IMR-90 (cell line): ENCODE measurements around the gene ADAMTS3. TPM values are rescaled to one million over a fixed set of nuclear protein-coding genes. Genes with fewer than 3 reads are reported as not detected.

Experiments
- ATAC-seq: fragments of 200-7000 bp; cut with Tn5 transposase; 2 replicates; pipeline ENCODE4 v1.9.1; 2020; ENCODE audit warnings: low read depth, mild to moderate bottlenecking, moderate library complexity
- BruUV-seq: library from RNA; stranded (reverse); fragments of 400-500 nt; replicated peaks from 2 replicates; lab custom pipeline; 2021; lab: Mats Ljungman, UMichigan
- CTCF ChIA-PET: fragments of 300-600 bp; formaldehyde crosslinking; extraction: SDS; loops from one replicate; lab custom pipeline; 2021; ENCODE audit warnings: antibody characterized with exemption; lab: Yijun Ruan, JAX
- POLR2A ChIA-PET: fragments of 300-600 bp; sonication (Branson Sonifier 250); formaldehyde crosslinking; loops from one replicate; lab custom pipeline; 2022; ENCODE audit warnings: antibody characterized with exemption; ENCODE audit not compliant: unreplicated experiment; lab: Charles Lee
- DNase-seq: peaks from one replicate; pipeline ENCODE4 v3.0.0; 2013
- H2AFZ ChIP-seq: replicated peaks from 2 replicates; pipeline ENCODE3; 2013; ENCODE audit warnings: low read length, mild to moderate bottlenecking; ENCODE audit not compliant: poor library complexity
- H2AK5ac ChIP-seq: 2 replicates; pipeline ENCODE4 v1.6.1; 2013; ENCODE audit warnings: low read depth, low read length, inconsistent platforms
- H2AK9ac ChIP-seq: replicated peaks from 2 replicates; pipeline ENCODE3; 2013; ENCODE audit warnings: mild to moderate bottlenecking, low read depth, low read length, moderate library complexity; ENCODE audit not compliant: poor library complexity
- H2BK120ac ChIP-seq: 2 replicates; pipeline ENCODE4 v1.6.1; 2013; ENCODE audit warnings: low read depth, low read length, inconsistent platforms
- H2BK15ac ChIP-seq: 3 replicates; pipeline ENCODE4 v1.6.1; 2013; ENCODE audit warnings: low read depth, low read length, inconsistent platforms
- H2BK20ac ChIP-seq: 2 replicates; pipeline ENCODE4 v1.6.1; 2013; ENCODE audit warnings: low read depth, mild to moderate bottlenecking, inconsistent platforms, low read length, moderate library complexity
- H2BK5ac ChIP-seq: 2 replicates; pipeline ENCODE4 v1.6.1; 2013; ENCODE audit warnings: mild to moderate bottlenecking, low read depth, low read length, inconsistent platforms; ENCODE audit not compliant: poor library complexity, severe bottlenecking
- H3K14ac ChIP-seq: replicated peaks from 2 replicates; pipeline ENCODE4 v1.6.1; 2013; ENCODE audit warnings: low read depth, low read length, inconsistent platforms
- H3K18ac ChIP-seq: 2 replicates; pipeline ENCODE4 v1.6.1; 2013; ENCODE audit warnings: low read depth, low read length, control low read depth
- H3K23ac ChIP-seq: 2 replicates; pipeline ENCODE4 v1.6.1; 2013; ENCODE audit warnings: low read depth, low read length, inconsistent platforms
- H3K27ac ChIP-seq: 2 replicates; pipeline ENCODE4 v1.5.1; 2013; ENCODE audit warnings: mild to moderate bottlenecking, control low read depth, low read length; ENCODE audit not compliant: insufficient read depth
- H3K27me3 ChIP-seq: 2 replicates; pipeline ENCODE4 v1.6.1; 2013; ENCODE audit warnings: low read length; ENCODE audit not compliant: control insufficient read depth, insufficient read depth
- H3K36me3 ChIP-seq: 2 replicates; pipeline ENCODE4 v1.6.1; 2013; ENCODE audit warnings: low read length, mixed read lengths; ENCODE audit not compliant: control insufficient read depth, insufficient read depth
- H3K4ac ChIP-seq: 2 replicates; pipeline ENCODE4 v1.6.1; 2013; ENCODE audit warnings: low read depth, low read length, inconsistent platforms
- H3K4me1 ChIP-seq: 2 replicates; pipeline ENCODE4 v1.6.1; 2013; ENCODE audit warnings: low read length, mixed read lengths; ENCODE audit not compliant: control insufficient read depth, insufficient read depth
- H3K4me2 ChIP-seq: 2 replicates; pipeline ENCODE4 v1.6.1; 2013; ENCODE audit warnings: low read depth, mild to moderate bottlenecking, control low read depth, low read length, moderate library complexity
- H3K4me3 ChIP-seq: 2 replicates; pipeline ENCODE4 v1.5.1; 2013; ENCODE audit warnings: low read depth, mild to moderate bottlenecking, control low read depth, low read length, moderate library complexity; ENCODE audit not compliant: insufficient read depth
- H3K56ac ChIP-seq: 2 replicates; pipeline ENCODE4 v1.6.1; 2013; ENCODE audit warnings: low read length, inconsistent platforms; ENCODE audit not compliant: insufficient read depth; ENCODE audit errors: extremely low read depth
- H3K79me1 ChIP-seq, 2 experiments: 2 replicates each; pipeline ENCODE4 v1.6.1; 2013; ENCODE audit warnings: low read length in 2 of 2, inconsistent platforms in 1 of 2, low read depth in 1 of 2
- H3K9ac ChIP-seq: 2 replicates; pipeline ENCODE4 v1.6.1; 2013; ENCODE audit warnings: low read depth, low read length, control low read depth
- H3K9me1 ChIP-seq: 2 replicates; pipeline ENCODE4 v1.6.1; 2013; ENCODE audit warnings: low read length, inconsistent platforms; ENCODE audit not compliant: insufficient read depth
- H3K9me3 ChIP-seq: 2 replicates; pipeline ENCODE4 v1.6.1; 2013; ENCODE audit warnings: low read length; ENCODE audit not compliant: control insufficient read depth, insufficient read depth
- H4K20me1 ChIP-seq: 2 replicates; pipeline ENCODE4 v1.6.1; 2013; ENCODE audit warnings: low read length, inconsistent platforms; ENCODE audit not compliant: insufficient read depth
- H4K5ac ChIP-seq: 2 replicates; pipeline ENCODE4 v1.6.1; 2013; ENCODE audit warnings: mild to moderate bottlenecking, low read depth, low read length, control low read depth
- H4K8ac ChIP-seq, 2 experiments: 2 replicates each; pipeline ENCODE4 v1.6.1; 2013; ENCODE audit warnings: low read depth in 2 of 2, low read length in 2 of 2, control low read depth in 1 of 2, inconsistent platforms in 1 of 2
- H4K91ac ChIP-seq: 2 replicates; pipeline ENCODE4 v1.6.1; 2013; ENCODE audit warnings: low read depth, low read length, inconsistent platforms; ENCODE audit not compliant: insufficient read depth
- CEBPB ChIP-seq: IDR thresholded peaks from 2 replicates; pipeline ENCODE4 v1.6.1; 2012; ENCODE audit warnings: low read depth, low read length, improper control_type of control experiment
- CHD1 ChIP-seq: IDR thresholded peaks from 2 replicates; pipeline ENCODE4 v1.6.1; 2012; ENCODE audit warnings: low read depth, low read length, improper control_type of control experiment
- RAD21 ChIP-seq: IDR thresholded peaks from 2 replicates; pipeline ENCODE4 v1.6.1; 2012; ENCODE audit warnings: low read length, improper control_type of control experiment
- RCOR1 ChIP-seq: IDR thresholded peaks from 2 replicates; pipeline ENCODE4 v1.6.1; 2012; ENCODE audit warnings: mild to moderate bottlenecking, low read length, improper control_type of control experiment; ENCODE audit not compliant: insufficient replicate concordance
- RFX5 ChIP-seq: IDR thresholded peaks from 2 replicates; pipeline ENCODE4 v1.8.0; 2012; ENCODE audit warnings: low read depth, mild to moderate bottlenecking, low read length, moderate library complexity
- WGBS, 2 experiments: methylation state at CpG; one replicate each; pipeline versions ENCODE4 v1.1.5 to v1.1.7; 2013; ENCODE audit warnings: missing lambda C conversion rate in 2 of 2; ENCODE audit not compliant: insufficient read length in 1 of 2; ENCODE audit errors: extremely low coverage in 2 of 2; 5-methylcytosine and 5-hydroxymethylcytosine counted together
- dilution Hi-C: fragments of 300-500 bp; cut with HindIII; formaldehyde crosslinking; loops from one replicate; pipeline ENCODE4 v1.14.3; 2018; ENCODE audit warnings: low sequenced_read_pairs; ENCODE audit not compliant: unreplicated experiment
- in situ Hi-C: fragments of 300-500 bp; cut with MboI; formaldehyde crosslinking; loops from 3 replicates; pipeline ENCODE4 v1.14.3; 2019; ENCODE audit warnings: low sequenced_read_pairs, inconsistent platforms, mixed read lengths
- intact Hi-C: fragments of 100-400 bp; cut with micrococcal nuclease; formaldehyde crosslinking; loops from 2 replicates; pipeline ENCODE4 v1.10.0; 2022
- polyA plus RNA-seq, 3 experiments: library from polyadenylated mRNA; depleted of rRNA; stranded (reverse); fragments of >200 nt; gene quantifications; 2 replicates each; pipeline ENCODE4 v1.2.3, GENCODE V29; 2012; ENCODE audit warnings: low replicate concordance in 1 of 3
- total RNA-seq: library from RNA; depleted of rRNA; stranded (reverse); fragments of >200 nt; gene quantifications from 2 replicates; pipeline ENCODE4 v1.2.3, GENCODE V29; 2012
- TF ChIP-seq, protein P1 (sequence below): fragments of 150-350 bp; IDR thresholded peaks from 2 replicates; pipeline ENCODE4 v1.6.1; 2017; ENCODE audit warnings: mild to moderate bottlenecking, antibody characterized with exemption, low read length, low read depth

ADAMTS3 gene
- total and polyA plus RNA-seq, 2 of the 4 experiments (the other 2 are of a cell fraction): 0.68 to 2.9 TPM

DNA sequence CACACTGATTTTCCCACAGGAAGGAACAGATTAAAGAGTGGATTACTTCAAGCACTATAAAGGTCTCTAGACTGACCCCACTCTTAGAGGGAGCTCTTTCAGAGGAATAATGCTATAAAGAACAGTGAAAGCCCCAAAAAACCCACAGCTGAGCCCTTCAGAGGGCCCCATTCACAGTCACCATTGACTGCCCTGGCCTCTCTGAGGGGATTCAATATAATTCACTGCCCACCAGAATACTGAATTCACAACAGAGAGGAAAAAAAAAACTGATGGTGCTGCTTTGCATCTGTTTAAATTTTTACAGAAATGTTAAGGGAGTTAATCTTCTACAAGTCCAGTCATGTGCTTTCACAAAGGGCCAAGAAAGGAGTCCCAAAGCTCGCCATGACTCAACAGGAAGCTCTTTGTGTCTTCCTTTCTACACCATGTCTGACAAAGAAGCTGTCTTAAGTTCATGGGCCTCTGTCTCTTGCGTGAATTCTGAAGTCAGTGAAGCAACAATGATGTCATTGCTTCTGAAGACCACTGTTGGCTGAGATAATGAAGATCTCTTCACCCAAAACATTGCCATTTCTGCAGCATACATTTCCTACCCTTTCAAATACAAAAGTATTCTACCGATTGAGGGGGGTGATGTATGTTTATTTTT is 174.9 kb downstream of the ADAMTS3 start:
- Histone ChIP-seq H3K9me3 (no peaks in the 10 kb centered on the region), H3K4ac (no peak overlapping the region), H4K20me1 (no peaks in the 10 kb centered on the region), H4K5ac (no peak overlapping the region), H3K79me1 (no peaks in the 10 kb centered on the region), H3K18ac (no peak overlapping the region), H2BK15ac (no peak overlapping the region), H3K4me1 (peaks cover 2% of the 10 kb centered on the region; the same call in 1 of the 2 replicates), H3K9me1 (no peaks in the 10 kb centered on the region), H4K8ac (no peak overlapping the region), H3K4me2 (no peak overlapping the region), H3K27me3 (no peaks in the 10 kb centered on the region), H3K4me3 (no peak overlapping the region), H3K23ac (no peak overlapping the region), H2BK5ac (no peak overlapping the region), H3K36me3 (no peaks in the 10 kb centered on the region), H2BK20ac (no peak overlapping the region), H4K91ac (no peak overlapping the region), H2AK5ac (no peak overlapping the region), H3K14ac (no peak overlapping the region), H3K27ac (no peak overlapping the region), H3K9ac (no peak overlapping the region), H2AFZ (no peak overlapping the region), H3K56ac (no peak overlapping the region), H2AK9ac (no peak overlapping the region), H2BK120ac (no peak overlapping the region)
- intact Hi-C loops: no loop called here
- POLR2A ChIA-PET: no interaction called here
- BruUV-seq: no TSS peak
- WGBS, 2 experiments: no CpG with 5 or more reads among the region's 3 CpGs
- no peak for TF ChIP-seq CHD1
- TF ChIP-seq, protein P1, sequence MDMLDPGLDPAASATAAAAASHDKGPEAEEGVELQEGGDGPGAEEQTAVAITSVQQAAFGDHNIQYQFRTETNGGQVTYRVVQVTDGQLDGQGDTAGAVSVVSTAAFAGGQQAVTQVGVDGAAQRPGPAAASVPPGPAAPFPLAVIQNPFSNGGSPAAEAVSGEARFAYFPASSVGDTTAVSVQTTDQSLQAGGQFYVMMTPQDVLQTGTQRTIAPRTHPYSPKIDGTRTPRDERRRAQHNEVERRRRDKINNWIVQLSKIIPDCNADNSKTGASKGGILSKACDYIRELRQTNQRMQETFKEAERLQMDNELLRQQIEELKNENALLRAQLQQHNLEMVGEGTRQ: no peak
- no peak for TF ChIP-seq RFX5
- TF ChIP-seq RAD21: no peak
- TF ChIP-seq CEBPB: no peak
- TF ChIP-seq RCOR1: no peak
- dilution Hi-C loops: no loop called here
- DNase-seq: peak; percentile 19
- CTCF ChIA-PET: interaction anchor here (0.6 to 1.4 kb wide), 4 partner anchors 11 to 1492 kb away, joined by 3 to 4 read pairs (median 4); no protein-coding TSS in a partner anchor
- in situ Hi-C loops: no loop called here
- ATAC-seq: no peak
